Colon (tissue), 2 donors: ENCODE results near the gene RAB7B.

Source experiments
- FAIRE-seq: peaks from 2 replicates; lab custom pipeline; 2012; peaks lifted over from hg19 to GRCh38; lab: Jason Lieb, UNC
- donor health status: control.
- donor health status: control.

RAB7B gene

DNA sequence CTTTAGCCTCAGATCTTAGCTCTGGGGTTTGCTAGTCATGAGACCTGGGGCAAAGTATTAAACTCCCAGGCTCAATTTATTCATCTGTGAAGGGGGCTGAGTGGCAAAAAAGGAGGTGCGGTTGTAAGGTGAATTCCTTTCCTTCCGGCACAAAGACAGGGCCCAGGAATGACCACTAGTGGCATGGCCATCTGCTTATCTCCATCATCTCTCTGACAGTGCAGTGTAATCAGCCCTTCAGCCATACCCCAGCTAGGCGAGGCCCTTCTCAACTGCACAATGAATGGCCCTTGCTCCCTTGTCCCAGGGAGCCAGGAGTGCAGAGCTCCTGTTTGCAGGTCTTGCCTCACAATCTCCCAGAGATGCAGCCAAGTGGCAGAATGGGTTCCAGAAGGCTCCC, 54.3 kb downstream of the RAB7B start:
- no peak for FAIRE-seq

- FAIRE-seq, result no peak
These were observed 55.2 kb downstream of the RAB7B start for GRCh38 chr1:205948039-205948438.

DNA sequence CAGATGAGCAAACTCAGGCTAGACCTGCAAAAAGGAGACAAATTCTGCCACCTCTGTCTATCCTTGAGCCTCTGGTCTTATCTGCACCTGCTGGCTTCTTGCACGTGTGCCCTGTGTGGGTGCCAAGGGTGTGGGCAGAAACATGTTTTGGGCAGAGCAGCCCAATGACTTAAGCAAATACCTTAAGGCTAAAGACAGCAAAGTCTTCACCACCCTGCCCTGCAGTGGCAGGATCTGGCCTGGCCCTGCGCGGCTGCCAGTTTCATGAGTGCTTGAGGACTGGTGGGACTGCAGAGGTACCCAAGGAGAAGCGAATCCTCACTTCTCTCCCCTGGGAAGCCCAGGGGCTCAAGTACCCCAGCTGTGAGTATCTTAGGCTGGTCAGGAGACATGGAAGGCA, 56.2 kb downstream of the RAB7B start:
- no peak for FAIRE-seq

GRCh38 chr1:205945069-205945468, 58.1 kb downstream of the RAB7B start:
- FAIRE-seq, result no peak

DNA sequence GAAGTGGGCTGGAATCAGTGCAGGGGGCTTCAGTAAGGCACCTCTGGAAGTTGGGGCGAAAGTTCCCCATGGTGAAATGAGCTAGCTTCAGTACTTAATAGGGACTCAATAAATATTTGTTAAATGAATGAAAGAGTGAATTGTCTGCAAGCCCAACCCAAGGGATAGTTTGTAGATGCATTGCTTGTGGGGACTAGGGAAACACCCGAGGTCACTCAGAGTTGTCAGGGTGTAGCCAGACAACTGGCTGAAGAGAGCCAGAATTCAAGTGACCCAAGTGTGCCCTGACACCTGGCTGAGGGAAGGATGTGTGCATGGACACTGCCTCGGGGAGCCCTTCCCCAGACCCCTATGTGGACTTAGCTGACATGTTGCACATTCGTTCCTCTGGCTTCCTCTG, 58.7 kb downstream of the RAB7B start:
- FAIRE-seq, result no peak

DNA sequence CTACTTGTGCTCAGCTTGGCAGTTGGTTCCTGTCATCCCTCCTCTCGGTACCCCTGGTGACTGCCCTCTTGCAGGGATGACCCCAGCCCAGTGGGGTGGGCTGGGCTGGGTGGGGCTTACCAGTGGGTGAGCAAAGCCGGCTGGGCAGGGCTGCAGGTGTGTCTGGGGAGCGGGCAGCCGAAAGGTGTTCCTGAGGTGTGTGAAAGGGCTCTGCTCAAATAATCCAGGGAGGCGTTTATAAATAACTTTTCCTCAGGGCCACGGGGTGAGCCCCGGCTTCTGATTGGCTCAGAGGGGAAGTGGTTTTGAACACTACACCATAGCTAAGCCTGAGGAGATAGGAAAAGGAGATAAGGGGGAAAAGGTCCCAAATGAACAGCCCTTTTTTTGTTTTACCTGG, 60.0 kb downstream of the RAB7B start, which contains the start of gene SLC26A9:
TSS of gene SLC26A9 (minus strand) at position 212 of the 400 bp plus-strand sequence. CDS start 7,636 bp downstream, outside the sequence.
- FAIRE-seq, result no peak

- FAIRE-seq, result no peak
These were observed 60.5 kb downstream of the RAB7B start for GRCh38 chr1:205942631-205943159.

DNA sequence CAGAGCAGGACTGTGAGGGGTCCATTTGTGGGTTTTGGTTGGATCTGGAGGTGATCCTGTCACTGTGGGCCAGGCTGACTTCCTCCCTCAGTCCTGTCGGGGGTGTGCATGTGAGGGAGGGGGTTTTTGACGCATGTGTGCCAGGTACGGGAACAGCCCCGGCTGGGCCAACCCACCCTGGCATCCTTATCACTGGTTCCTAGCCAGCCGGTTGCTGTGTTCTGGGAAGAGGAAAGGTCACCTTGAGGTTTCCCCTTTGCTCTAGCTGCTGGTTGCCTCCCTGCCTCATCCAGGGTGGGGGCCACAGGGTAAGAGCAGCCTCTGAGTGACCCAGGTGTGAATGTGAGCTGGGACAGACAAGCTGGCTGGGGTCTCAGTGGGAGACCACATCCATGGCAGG, 62.5 kb downstream of the RAB7B start:
- no peak for FAIRE-seq

DNA sequence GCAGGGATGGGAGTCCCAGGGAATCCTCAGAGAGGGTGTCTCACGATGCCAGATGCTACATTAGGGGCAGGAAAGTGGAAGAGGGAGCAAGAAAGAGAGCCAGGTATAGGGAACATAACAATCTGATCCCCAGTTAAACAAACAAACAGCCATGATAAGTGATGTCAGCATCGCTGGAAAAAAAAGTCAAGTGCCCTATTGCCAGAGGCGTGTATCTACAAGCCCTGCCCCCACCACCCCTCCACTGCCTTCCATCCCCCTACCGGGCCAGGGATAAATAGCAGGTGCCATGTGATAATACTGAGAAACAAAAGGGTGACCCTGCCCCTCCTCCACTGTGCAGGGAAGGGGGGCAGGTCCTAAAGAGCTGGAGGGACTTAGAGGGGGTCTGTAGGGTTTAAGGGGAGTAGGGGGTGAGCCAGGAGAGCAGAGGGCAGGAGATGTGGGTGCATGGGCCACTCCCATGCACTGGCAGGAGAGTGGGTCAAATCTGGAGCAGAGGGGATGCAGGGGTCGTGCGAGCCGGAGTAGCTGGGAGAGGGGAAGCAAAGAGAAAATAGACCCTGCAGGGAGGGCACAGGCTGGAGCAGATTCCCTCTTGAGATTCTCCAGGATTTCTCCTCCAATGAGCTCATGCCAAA, 63.4 kb downstream of the RAB7B start:
- no peak for FAIRE-seq

GRCh38 chr1:205938682-205939081, 64.5 kb downstream of the RAB7B start:
- no peak for FAIRE-seq

DNA sequence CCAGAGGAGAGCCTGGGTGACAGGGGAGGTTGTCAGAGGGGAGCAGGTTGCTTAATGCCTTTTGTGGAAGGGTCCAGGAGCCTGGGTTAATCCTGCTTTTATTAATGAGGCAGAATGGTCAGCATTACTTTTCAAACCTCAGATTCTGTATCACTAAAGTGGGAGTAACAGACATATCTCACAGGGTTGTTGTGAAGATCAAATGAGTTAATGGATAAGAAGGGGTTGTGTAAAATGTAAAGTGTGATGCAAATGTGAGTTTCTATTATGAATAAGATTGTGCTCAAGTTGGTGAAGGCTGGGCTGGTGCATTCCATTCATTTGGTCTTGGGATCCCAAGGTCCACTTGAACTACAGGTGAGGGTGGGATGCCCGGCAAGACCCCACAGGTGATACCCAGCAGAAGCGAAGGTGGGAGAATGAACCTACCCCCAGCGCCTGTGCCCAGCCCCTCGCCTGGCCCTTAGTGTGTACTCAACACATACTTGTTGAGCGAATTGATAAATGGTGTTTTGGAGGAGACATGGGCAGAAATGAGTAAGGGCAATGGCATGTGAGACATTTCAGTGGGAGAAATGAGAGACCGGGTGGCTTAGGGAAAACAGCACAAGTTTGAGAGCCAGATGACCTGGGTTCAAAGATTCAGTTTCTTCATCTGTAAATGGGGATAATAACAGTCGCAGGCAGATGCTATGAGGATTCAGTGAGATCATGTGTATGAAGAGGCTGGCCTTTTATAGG, 66.2 kb downstream of the RAB7B start:
- FAIRE-seq, result no peak

DNA sequence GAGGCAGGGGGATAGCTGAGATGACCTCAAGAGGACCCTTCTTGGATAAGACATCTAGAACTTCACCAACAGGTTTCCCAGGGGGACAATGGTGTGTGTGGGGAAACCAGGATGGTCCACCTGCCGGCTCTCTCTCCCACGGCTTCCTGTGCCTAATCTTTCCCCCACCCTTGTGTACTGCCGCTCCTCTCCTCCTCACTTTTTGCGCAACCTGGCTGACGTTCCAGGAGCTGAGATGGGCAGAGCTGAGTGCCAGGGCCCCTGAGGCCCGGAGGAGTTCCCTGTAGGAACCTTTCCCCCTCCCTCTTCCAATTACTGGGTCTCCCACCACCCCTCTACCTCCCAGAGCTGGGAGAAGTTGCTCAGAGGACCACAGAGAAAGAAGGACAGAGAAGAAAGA, 66.9 kb downstream of the RAB7B start:
- no peak for FAIRE-seq

- no peak for FAIRE-seq
These were observed 67.3 kb downstream of the RAB7B start for GRCh38 chr1:205935869-205936268.

- FAIRE-seq, result no peak
These were observed 68.4 kb downstream of the RAB7B start for GRCh38 chr1:205934788-205935187.

DNA sequence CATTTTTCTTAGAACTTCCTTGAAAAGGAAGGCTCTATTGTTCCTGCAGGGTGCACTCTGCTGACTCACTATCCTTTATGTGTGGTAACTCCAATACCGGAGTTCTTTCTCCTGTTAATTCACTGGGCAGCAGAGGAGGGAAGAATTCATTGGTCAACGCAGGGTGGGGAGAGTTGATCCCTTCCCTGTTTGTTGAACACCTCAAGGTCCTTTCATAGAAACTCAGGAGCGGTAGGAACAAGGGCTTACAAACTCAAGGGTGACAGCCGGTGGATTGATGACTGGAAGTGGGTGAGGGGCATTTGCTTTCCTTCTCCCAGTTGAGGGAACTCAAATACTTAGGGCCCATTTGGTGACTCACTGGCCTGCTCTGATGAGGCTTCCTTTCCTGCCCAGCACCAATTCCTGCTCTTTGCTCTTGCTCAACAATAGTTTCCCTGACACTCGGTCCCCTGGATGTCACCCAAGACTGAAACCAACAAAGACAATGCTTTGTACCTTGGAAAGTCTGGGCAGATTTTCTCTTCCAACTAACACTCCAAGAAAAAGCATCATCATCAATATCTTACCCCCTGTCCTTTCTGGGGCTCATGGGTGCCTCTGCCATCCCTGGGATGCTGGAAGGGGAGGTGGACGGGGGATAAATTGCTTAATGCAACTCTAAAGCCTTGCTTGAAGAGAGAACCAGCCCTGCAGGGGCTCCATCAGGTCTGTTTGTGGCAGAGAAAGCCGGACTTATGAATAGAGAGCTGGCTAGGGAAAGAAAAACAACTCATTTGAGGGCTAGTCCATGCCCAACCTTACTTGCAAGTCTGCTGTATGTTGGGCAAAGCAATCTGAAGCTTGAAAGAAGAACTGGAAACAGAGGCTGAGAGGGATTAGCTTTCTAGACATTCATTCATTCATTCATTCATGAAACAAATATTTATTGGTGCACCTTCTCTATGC, 69.2 kb downstream of the RAB7B start:
- no peak for FAIRE-seq

- FAIRE-seq, result no peak
These were observed 70.4 kb downstream of the RAB7B start for GRCh38 chr1:205932776-205933175.

DNA sequence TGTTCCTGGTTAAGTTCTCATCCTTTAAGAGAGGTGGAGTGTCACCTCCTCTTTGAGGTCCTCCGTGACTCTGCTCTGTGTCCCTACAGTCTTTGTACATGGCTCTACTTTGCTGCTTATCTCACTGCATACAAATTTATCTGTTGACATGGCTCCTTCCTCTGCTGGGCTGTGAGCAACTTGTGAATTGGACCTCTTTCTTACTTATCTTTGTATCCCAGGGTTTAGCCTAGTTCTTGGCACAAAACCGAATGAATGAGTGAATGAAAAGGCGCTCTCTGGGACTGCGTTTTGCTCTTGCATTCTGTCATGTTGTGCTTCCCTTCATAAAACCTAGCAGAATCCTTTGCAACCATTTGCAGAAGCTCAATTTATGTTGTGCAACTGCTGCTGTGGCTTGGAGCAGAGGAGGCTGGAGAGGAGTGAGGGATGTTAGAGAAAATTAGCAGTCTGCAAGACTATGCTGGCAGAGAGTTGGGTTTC, 72.4 kb downstream of the RAB7B start:
- no peak for FAIRE-seq

DNA sequence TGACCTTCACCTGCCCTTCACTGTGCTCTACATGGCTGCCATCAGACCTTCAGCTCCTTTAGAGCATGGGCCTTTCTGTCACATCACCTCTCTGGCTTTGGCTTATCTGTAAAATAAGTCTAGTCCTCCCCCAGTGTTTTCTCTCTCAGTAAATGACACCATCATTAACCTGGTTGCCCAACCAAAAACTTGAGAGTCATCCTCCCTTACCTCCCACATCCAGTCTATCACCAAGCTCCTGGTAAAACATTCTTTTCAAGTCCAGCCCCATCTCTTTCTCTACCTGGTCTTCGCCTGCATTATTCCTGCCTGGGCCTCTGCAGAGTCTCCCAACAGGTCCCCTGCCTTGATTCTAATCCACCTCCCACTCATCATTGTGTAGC, 73.0 kb downstream of the RAB7B start:
- FAIRE-seq, result no peak

GRCh38 chr1:205929496-205930194, 73.5 kb downstream of the RAB7B start:
- no peak for FAIRE-seq

- FAIRE-seq, result no peak
These were observed 74.9 kb downstream of the RAB7B start for GRCh38 chr1:205928317-205928716.

DNA sequence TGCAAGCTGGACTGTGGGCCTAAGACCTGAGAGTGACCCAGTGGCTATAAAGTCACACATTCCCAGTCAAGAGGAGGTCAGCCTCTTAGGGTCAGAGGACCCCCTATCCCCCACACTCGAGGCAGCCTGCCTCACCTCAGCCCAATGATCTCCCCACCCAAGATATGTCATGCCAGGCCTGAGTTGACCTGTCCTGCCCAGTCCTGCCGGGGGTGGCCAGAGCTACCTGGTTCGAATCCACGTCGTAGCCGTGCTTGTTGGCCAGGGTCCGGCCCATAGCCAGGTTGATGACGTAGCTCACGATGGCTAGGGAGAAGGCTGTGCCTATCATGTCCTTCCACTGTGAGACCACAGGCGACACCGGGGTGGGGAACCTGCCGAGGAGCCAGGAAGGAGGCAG, 75.5 kb downstream of the RAB7B start:
- no peak for FAIRE-seq

DNA sequence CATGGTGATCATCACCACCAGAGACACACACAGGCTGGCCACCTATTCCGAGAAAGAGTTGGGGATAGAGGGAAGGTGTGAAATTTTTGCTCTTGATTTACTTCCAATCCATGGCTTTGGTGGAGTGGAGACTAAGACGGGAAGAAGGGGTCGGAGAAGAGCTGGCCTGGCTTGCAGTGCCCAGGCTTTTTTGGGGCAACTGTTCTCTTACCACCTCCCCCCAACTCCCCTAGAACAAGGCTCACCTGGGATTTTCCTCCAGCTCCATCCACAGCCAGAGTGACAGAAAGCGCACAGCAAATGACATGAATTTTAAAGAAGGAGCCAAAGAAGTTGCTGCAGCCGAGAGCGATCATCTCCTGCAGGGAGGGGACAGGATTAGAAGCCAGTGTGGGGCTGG, 75.9 kb downstream of the RAB7B start:
- FAIRE-seq, result no peak
